ENCODE measurements around the gene SHPK. TPM values are rescaled to one million over a fixed set of nuclear protein-coding genes. Genes with fewer than 3 reads are reported as not detected.
A peak's percentile ranks its signal among the peaks of the same experiment; 100 is the strongest.

The SHPK gene
- total RNA-seq, 1 donor from 2014 or later: 19.7 TPM

DNA sequence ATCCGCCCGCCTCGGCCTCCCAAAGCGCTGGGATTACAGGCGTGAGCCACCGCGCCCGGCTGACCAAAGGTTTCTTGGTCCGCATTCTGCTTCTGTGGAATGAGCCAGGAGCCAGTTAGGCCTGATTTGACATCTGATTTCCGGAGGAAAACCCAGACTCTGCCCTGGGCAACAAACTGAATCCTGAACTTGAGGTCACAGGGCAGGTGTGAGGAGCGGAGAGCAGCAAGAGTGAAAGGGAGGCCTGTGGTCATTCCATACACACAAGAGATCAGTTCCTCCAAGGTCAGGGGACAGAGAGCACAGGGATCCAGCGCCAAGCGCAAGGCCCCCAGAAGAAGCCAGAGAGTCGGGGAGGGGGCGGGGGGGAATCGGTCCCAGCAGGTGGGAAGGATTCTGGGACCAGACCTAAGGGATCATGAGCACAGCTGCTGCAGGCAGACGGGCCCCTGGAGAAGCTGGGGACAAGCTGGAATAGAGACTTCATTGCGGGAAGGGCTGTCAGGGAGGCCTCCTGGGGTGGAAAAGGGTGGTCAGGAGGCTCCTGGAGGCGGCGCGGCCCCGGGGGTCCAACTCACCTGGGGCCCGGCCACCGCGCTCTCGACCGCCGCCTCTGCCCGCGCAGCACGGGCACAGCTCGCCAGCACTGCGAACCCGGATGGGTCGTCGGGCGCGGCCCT lies 436 bp downstream of the SHPK start:
- Mint-ChIP-seq H3K27me3 (ENCODE audit: low read depth) (no peaks in the 10 kb centered on the region), H3K9me3 (no peaks in the 10 kb centered on the region), H3K36me3 (ENCODE audit: low read depth) (peaks cover 47% of the 10 kb centered on the region), H3K4me1 (ENCODE audit: low read depth) (peaks cover 38% of the 10 kb centered on the region), H3K27ac (peak overlapping the region; percentile 35), H3K4me3 (ENCODE audit: low read depth) (peak overlapping the region; percentile 98)
- intact Hi-C loops (cut with micrococcal nuclease): loop anchor here (5.0 kb wide), 2 partner anchors 98 to 588 kb away; no protein-coding TSS in a partner anchor
- DNase-seq (ENCODE audit: low spot score): no peak

DNA sequence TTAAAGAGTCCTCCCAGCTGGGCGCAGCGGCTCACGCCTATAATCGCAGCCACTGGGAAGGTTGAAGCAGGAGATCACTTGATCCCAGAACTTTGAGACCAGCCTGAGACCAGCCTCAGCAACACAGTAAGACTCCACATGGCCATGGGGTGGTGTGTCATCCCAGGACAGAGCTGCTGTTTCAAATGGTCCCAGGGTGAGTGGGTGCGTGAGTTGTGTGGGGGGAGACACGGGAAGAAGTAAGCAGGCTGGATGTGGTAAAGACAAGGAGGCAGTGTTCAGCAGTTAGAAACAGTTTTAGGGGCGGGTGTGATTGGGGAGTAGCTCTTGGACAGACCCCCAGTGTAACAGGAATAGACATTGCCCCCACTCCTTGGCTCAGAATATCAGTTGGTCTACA lies 3.8 kb downstream of the SHPK start:
- no peak overlapping the region for H3K27ac Mint-ChIP-seq
- H3K27me3 Mint-ChIP-seq (ENCODE audit: low read depth): no peaks in the 10 kb centered on the region

DNA sequence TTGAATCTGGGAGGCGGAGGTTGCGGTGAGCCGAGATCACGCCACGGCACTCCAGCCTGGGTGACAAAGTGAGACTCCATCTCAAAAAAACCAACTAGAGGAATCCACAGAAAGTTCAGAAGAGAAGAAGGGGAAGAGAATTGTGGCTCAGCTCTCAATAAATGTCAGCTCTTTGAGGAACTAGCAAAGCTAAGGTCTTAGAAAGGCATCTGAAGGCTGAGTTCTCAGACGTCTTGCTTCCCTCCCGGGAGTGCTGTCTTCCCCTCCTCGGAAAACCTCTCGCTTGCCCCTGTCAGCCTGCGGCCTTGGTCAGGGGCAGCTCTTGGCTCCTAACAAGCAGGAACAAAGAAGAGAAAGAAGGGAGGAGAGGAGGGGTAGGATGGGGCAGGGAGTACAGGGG lies 5.3 kb downstream of the SHPK start:
- no peak for DNase-seq (ENCODE audit: low spot score)
- Mint-ChIP-seq H3K27ac (no peak overlapping the region), H3K4me3 (ENCODE audit: low read depth) (no peak overlapping the region), H3K9me3 (no peaks in the 10 kb centered on the region), H3K4me1 (ENCODE audit: low read depth) (peaks cover 13% of the 10 kb centered on the region), H3K36me3 (ENCODE audit: low read depth) (peaks cover 54% of the 10 kb centered on the region), H3K27me3 (ENCODE audit: low read depth) (no peaks in the 10 kb centered on the region)
- intact Hi-C loops (cut with micrococcal nuclease): no loop called here

More for the DNA sequence above, 3.8 kb downstream of the SHPK start:
- peaks cover 12% of the 10 kb centered on the region for H3K4me1 Mint-ChIP-seq (ENCODE audit: low read depth)
- H3K9me3 Mint-ChIP-seq: no peaks in the 10 kb centered on the region
- DNase-seq (ENCODE audit: low spot score): no peak
- intact Hi-C loops (cut with micrococcal nuclease): no loop called here
- peaks cover 45% of the 10 kb centered on the region for H3K36me3 Mint-ChIP-seq (ENCODE audit: low read depth)
- H3K4me3 Mint-ChIP-seq (ENCODE audit: low read depth): no peak overlapping the region

DNA sequence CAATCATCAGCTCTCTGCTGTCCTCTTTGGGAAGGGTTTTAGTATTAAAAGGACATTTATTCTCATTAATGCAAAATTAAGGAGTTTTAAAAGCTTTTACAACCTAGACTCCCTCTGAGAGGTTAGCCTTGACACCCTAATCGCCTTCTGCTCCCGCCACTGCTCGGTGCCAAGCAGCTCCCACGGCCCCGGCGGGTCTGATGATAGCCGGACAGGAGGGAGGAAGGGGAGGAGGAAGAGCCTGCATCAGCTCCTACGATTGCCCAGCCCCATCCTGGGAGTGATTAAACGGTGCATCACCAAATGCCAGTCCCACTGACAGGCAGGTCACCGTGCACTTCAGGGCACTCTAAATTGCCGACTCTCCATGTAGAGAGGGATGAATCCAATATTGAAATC lies 8.3 kb downstream of the SHPK start:
- H3K4me1 Mint-ChIP-seq (ENCODE audit: low read depth): peaks cover 7% of the 10 kb centered on the region

DNA sequence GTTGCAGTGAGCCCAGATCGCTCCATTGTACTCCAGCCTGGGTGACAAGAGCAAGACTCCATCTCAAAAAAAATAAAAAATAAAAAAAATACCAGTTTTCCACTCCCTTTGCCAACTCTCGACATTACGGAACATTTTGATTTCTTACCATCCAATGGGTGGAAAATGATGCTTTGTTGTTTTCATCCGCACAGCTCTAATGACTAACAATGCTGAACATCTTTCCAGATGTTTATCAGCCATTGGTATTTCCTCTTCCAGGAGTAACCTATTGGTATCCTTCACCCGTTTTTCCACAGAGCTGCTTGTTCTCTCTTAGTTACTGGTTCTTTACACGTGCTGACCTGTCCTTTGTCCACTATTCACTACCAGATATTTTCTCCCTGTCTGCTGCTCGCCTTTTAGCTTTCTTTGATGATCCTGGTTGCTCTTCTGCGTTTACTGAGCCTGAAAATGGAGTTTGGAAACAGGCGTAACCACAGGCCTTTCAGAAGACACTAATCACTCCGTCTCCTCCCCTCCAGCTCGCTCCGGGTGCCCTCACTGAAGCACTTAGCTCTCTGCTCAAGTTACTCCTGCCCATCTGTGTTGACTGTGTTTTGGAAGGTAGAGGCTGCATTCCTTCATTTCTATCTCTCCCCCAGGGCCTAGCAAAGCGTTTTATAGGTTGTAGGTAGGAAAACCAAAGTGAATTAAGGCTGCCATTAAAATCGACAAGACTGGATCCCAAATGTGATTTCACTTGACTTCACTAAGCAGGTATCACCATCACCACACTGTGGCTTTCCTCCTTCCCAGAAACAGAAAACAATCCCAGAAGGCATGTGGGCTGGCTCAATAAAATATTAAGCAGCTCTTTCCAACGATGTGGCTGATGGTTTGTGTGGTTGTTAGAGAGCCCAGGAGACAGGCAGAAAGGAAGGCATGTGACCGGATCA lies 8.9 kb downstream of the SHPK start:
- no peak for DNase-seq (ENCODE audit: low spot score)
- Mint-ChIP-seq H3K36me3 (ENCODE audit: low read depth) (peaks cover 51% of the 10 kb centered on the region), H3K9me3 (no peaks in the 10 kb centered on the region), H3K27ac (no peak overlapping the region), H3K4me3 (ENCODE audit: low read depth) (no peak overlapping the region), H3K4me1 (ENCODE audit: low read depth) (peaks cover 3% of the 10 kb centered on the region), H3K27me3 (ENCODE audit: low read depth) (no peaks in the 10 kb centered on the region)
- intact Hi-C loops (cut with micrococcal nuclease): no loop called here

More for the DNA sequence above, 8.3 kb downstream of the SHPK start:
- no peak for DNase-seq (ENCODE audit: low spot score)
- Mint-ChIP-seq H3K9me3 (no peaks in the 10 kb centered on the region), H3K36me3 (ENCODE audit: low read depth) (peaks cover 54% of the 10 kb centered on the region), H3K27me3 (ENCODE audit: low read depth) (no peaks in the 10 kb centered on the region), H3K27ac (no peak overlapping the region), H3K4me3 (ENCODE audit: low read depth) (no peak overlapping the region)
- intact Hi-C loops (cut with micrococcal nuclease): no loop called here

DNA sequence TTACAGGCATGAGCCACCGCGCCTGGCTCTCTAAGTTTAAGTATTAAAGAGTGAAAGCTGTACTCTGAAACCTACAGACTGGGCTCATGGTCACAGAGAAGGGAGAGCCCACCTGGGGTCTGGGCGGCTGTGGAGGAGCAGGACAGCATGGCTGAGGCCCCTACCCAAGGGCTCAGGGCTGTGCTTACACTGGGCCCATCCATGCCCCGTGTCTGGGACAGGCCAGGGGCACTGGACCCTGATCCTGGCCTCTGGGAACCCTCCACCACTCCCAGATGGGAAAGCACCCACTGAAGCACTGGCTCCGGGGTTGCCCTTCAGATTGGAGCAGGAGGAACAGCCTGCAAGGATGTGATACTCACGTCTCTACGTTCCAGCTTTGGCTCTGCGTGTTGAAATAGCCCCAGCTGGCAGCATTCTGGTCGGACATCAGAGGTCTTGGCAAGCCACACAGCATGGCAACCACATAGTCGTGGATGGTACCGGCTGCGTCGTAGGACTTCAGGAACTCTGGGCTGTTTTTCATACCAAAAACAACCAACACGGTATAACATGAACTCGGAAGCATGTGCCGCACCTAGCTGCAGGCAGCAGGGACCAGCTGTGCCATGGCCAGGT lies 13.0 kb downstream of the SHPK start:
- Mint-ChIP-seq H3K9me3 (no peaks in the 10 kb centered on the region), H3K4me1 (ENCODE audit: low read depth) (peaks cover 3% of the 10 kb centered on the region), H3K4me3 (ENCODE audit: low read depth) (no peak overlapping the region), H3K27me3 (ENCODE audit: low read depth) (no peaks in the 10 kb centered on the region), H3K27ac (no peak overlapping the region), H3K36me3 (ENCODE audit: low read depth) (peaks cover 60% of the 10 kb centered on the region)
- intact Hi-C loops (cut with micrococcal nuclease): no loop called here
- no peak for DNase-seq (ENCODE audit: low spot score)

DNA sequence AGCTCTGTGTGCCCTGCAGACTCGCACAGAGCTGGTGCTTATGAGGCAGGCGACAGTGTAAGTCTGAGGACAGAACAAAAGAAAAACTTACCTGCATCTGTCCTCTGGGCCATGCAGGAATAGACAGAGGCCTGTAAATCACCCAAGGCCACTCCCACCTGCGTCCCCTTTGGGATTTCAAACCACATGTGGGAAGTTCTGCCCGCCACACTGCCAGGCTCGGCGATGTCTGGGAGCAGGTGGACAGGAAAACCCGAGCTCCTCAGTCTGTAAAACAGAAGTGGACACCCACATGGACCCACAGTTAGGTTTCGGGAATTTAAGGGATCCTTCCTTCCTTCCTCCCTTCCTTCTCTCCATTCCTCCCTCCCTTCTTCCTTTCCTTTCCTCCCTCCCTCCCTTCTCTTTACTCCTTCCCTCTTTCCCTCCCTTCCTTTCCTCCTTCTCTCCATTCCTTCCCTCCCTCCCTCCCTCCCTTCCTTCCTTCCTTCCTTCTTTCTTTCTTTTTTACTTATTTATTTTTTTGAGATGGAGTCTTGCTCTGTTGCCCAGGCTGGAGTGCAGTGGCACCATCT lies 14.8 kb downstream of the SHPK start:
- H3K9me3 Mint-ChIP-seq: peaks cover 7% of the 10 kb centered on the region
- no peak for DNase-seq (ENCODE audit: low spot score)
- H3K36me3 Mint-ChIP-seq (ENCODE audit: low read depth): peaks cover 62% of the 10 kb centered on the region
- H3K4me3 Mint-ChIP-seq (ENCODE audit: low read depth): no peak overlapping the region
- H3K27me3 Mint-ChIP-seq (ENCODE audit: low read depth): no peaks in the 10 kb centered on the region
- intact Hi-C loops (cut with micrococcal nuclease): no loop called here
- H3K4me1 Mint-ChIP-seq (ENCODE audit: low read depth): no peaks in the 10 kb centered on the region
- H3K27ac Mint-ChIP-seq: no peak overlapping the region

DNA sequence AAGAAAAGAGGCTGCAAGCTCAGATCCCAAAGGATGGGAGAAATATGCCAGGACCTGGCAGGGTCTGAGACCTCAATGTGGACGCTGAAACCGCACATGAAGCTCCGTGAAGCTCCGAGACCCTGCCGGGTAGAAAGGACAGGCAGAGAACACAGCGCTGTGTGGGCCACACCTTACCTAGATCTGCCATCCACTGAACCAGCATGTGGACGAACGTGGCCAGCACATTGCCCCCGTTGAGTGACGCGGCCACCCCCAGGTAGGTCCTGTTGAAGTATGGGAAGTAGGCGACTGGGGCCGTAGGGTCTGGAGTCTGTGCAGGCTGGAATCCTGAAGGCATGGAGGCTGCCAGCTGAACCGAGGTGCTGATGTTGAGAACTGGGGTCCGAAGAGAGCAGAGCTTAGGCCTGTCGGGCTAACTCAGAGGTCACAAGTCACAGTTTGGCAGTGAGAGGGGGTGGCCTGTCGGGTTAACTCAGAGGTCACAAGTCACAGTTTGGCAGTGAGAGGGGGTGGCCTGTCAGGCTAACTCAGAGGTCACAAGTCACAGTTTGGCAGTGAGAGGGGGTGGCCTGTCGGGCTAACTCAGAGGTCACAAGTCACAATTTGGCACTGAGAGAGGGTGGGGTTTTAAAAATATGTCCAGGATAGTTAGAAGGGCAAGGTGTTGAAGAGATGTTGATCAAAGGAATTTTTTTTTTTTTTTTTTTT lies 20.7 kb downstream of the SHPK start:
- Mint-ChIP-seq H3K9me3 (peaks cover 7% of the 10 kb centered on the region), H3K27me3 (ENCODE audit: low read depth) (no peaks in the 10 kb centered on the region), H3K36me3 (ENCODE audit: low read depth) (peaks cover 53% of the 10 kb centered on the region), H3K27ac (no peak overlapping the region), H3K4me1 (ENCODE audit: low read depth) (no peaks in the 10 kb centered on the region), H3K4me3 (ENCODE audit: low read depth) (no peak overlapping the region)
- intact Hi-C loops (cut with micrococcal nuclease): no loop called here
- DNase-seq (ENCODE audit: low spot score): no peak

DNA sequence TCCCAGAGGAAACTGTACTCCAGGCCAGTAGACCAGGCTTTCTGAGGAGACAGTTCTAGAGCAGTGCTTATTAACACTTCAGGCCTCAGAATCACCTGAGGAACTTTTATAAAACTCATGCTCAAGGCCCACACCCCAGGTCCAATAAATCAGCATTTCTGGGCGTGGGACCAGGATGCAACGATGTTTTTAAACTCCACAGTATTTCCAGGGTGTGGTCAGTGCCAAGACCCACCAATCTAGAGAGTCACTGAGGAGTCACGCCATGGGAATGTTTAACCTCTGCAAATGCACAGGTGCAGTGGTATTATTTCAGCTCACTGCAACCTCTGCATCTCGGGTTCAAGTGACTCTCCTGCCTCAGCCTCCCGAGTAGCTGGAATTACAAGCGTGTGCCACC lies 22.9 kb downstream of the SHPK start:
- Mint-ChIP-seq H3K36me3 (ENCODE audit: low read depth) (peaks cover 51% of the 10 kb centered on the region), H3K27me3 (ENCODE audit: low read depth) (no peaks in the 10 kb centered on the region), H3K27ac (no peak overlapping the region)

DNA sequence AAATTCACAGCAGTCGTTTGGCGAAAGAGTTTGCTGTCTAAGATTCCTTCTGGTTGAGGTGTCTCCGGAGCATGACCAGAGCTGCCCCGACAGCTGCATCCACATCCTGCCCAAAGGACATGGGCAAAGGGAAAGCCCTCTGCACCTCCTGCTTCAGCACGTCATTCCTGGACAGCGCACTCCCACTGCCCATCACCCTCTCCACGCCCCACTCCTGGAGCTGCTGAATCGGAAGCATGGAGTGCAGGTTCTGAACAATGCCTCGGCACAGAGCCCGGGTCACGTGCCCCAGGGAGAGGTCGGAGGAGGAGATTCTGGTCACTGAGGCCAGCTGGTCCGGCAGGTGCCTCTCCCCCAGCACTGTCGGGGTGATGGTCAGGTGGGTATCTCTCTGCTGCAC lies 25.5 kb downstream of the SHPK start:
- Mint-ChIP-seq H3K36me3 (ENCODE audit: low read depth) (peaks cover 30% of the 10 kb centered on the region), H3K4me1 (ENCODE audit: low read depth) (no peaks in the 10 kb centered on the region), H3K27me3 (ENCODE audit: low read depth) (no peaks in the 10 kb centered on the region), H3K4me3 (ENCODE audit: low read depth) (no peak overlapping the region), H3K9me3 (no peaks in the 10 kb centered on the region), H3K27ac (no peak overlapping the region)
- intact Hi-C loops (cut with micrococcal nuclease): no loop called here
- no peak for DNase-seq (ENCODE audit: low spot score)

More for the DNA sequence above, 22.9 kb downstream of the SHPK start:
- DNase-seq (ENCODE audit: low spot score): no peak
- Mint-ChIP-seq H3K4me1 (ENCODE audit: low read depth) (no peaks in the 10 kb centered on the region), H3K4me3 (ENCODE audit: low read depth) (no peak overlapping the region), H3K9me3 (peaks cover 7% of the 10 kb centered on the region)
- intact Hi-C loops (cut with micrococcal nuclease): no loop called here

DNA sequence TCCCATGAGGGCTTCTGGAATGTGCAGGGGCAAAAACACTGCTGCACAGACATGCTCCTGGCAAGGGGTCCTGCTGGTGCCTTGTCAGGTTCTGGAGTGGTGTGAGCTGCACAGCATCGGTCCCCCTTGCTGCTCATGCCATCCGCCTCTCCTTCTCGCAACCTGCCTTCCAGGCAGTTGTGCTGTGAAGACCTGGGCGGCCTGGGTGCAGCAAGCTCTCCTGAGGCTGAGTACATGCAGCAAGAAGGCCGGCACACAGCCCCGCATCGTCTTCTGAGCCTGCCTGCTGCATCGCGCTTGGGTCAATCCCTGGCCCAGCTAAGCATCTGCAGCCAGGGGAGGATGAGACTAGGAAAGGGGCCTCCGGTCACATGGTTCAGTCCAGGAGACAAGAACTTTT lies 26.4 kb downstream of the SHPK start:
- H3K4me3 Mint-ChIP-seq (ENCODE audit: low read depth): no peak overlapping the region
- peaks cover 26% of the 10 kb centered on the region for H3K36me3 Mint-ChIP-seq (ENCODE audit: low read depth)
- no peak for DNase-seq (ENCODE audit: low spot score)
- H3K4me1 Mint-ChIP-seq (ENCODE audit: low read depth): no peaks in the 10 kb centered on the region
- H3K9me3 Mint-ChIP-seq: no peaks in the 10 kb centered on the region
- no peak overlapping the region for H3K27ac Mint-ChIP-seq
- no peaks in the 10 kb centered on the region for H3K27me3 Mint-ChIP-seq (ENCODE audit: low read depth)
- intact Hi-C loops (cut with micrococcal nuclease): no loop called here

DNA sequence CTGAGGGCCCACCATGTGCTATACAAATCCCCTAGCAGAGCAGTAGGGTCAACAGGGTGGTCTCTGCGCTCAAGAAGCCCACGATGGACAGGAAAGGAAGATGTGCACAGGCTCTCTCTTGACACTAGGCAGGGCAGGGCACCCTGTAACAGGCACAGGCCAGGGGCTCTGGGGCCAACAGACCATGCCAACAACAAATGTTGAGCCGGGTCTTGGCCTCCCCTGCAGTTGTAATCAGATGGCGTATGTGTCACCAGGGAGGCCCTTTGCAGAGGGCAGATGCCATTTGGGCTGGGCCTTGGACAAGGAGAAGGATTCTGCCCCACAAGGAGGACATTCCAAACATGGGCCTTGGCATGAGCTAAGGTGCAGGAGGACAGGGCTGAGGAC lies 32.2 kb downstream of the SHPK start:
- H3K4me1 Mint-ChIP-seq (ENCODE audit: low read depth): no peaks in the 10 kb centered on the region
- DNase-seq (ENCODE audit: low spot score): no peak
- H3K36me3 Mint-ChIP-seq (ENCODE audit: low read depth): peaks cover 16% of the 10 kb centered on the region
- no peak overlapping the region for H3K27ac Mint-ChIP-seq
- no peaks in the 10 kb centered on the region for H3K27me3 Mint-ChIP-seq (ENCODE audit: low read depth)
- no peak overlapping the region for H3K4me3 Mint-ChIP-seq (ENCODE audit: low read depth)
- intact Hi-C loops (cut with micrococcal nuclease): no loop called here
- H3K9me3 Mint-ChIP-seq: no peaks in the 10 kb centered on the region

Measured in activated T-helper 2 cell treated with anti-CD3 and anti-CD28 coated beads, Interferon-gamma antibody, Interleukin-2, Interleukin-4, amounts not matched to agents 10 μg/mL and 5 μg/mL and 100 μg/mL, durations not matched to agents 14 hours and 24 hours and 36 hours (primary cell).